Urinary bladder (tissue), 4 donors: Measurements from ENCODE around the gene TAPBP. TPM values are rescaled to one million over a fixed set of nuclear protein-coding genes. Genes with fewer than 3 reads are reported as not detected.
A peak's percentile ranks its signal among the peaks of the same experiment; 100 is the strongest.
"Not testable (repeated sequence)": the region's sequence is repeated elsewhere in the genome, so short reads cannot be mapped to it uniquely, and the experiment has no call there.

ENCODE experiments used
- DNase-seq: peaks from one replicate; pipeline ENCODE4 v3.0.0-alpha.2; 2015; ENCODE audit errors: extremely low spot score
- H3K27ac ChIP-seq: one replicate; pipeline ENCODE4 v1.5.1; 2013; ENCODE audit warnings: low read depth, mild to moderate bottlenecking, moderate library complexity
- H3K36me3 ChIP-seq: one replicate; pipeline ENCODE4 v1.6.1; 2013; ENCODE audit warnings: mild to moderate bottlenecking, moderate library complexity; ENCODE audit not compliant: insufficient read depth
- H3K4me1 ChIP-seq: one replicate; pipeline ENCODE4 v1.6.1; 2013; ENCODE audit warnings: mild to moderate bottlenecking, moderate library complexity; ENCODE audit not compliant: insufficient read depth
- H3K4me3 ChIP-seq: one replicate; pipeline ENCODE4 v1.5.1; 2013; ENCODE audit warnings: low read depth, low read length
- WGBS: extraction: QIAGEN DNeasy Blood & Tissue Kit; methylation state at CpG from one replicate; pipeline ENCODE4 v1.1.7; 2013; 5-methylcytosine and 5-hydroxymethylcytosine counted together
- polyA plus RNA-seq: library from polyadenylated mRNA; stranded (reverse); fragments of 200-250 nt; gene quantifications from one replicate; pipeline ENCODE4 v1.2.3, GENCODE V29; 2013
- total RNA-seq: library from RNA; depleted of rRNA; stranded (reverse); fragments of >200 nt; gene quantifications from one replicate; pipeline ENCODE4 v1.2.3, GENCODE V29; 2014
- donor health status: healthy with polysubstance abuse.
- donor health status: healthy.

The TAPBP gene
- total and polyA plus RNA-seq, 2 donors: 43.0 to 48.8 TPM

- 12% methylated on average over 22 of the region's 22 CpGs for WGBS
- H3K36me3 ChIP-seq: peaks cover 6% of the 10 kb centered on the region
- no peaks in the 10 kb centered on the region for H3K4me1 ChIP-seq
- H3K4me3 ChIP-seq: peak overlapping the region; percentile 63
- H3K27ac ChIP-seq: peak overlapping the region; percentile 51
- DNase-seq: no peak
Observed at GRCh38 chr6:33272275-33273128, 41.4 kb downstream of the TAPBP start.

GRCh38 chr6:33271468-33272274, 42.2 kb downstream of the TAPBP start, which contains the start of the genes RPS18 and VPS52:
TSS of gene RPS18 (plus strand) at chr6:33272075. CDS start at chr6:33272120, 45 bp downstream.
TSS of gene VPS52 (minus strand) at chr6:33271876. CDS start at chr6:33271675, 201 bp downstream.
- peak within 1 kb of the TSS; percentile 63 for H3K4me3 ChIP-seq
- H3K36me3 ChIP-seq: peaks cover 9% of the 10 kb centered on the region
- no peaks in the 10 kb centered on the region for H3K4me1 ChIP-seq
- WGBS: under 1% methylated on average over 48 of the region's 48 CpGs
- DNase-seq: peak; percentile 98
- H3K27ac ChIP-seq: peak within 1 kb of the TSS; percentile 92

- H3K4me1 ChIP-seq: no peaks in the 10 kb centered on the region
- 2% methylated on average over 7 of the region's 7 CpGs for WGBS
- peak overlapping the region; percentile 63 for H3K4me3 ChIP-seq
- no peak for DNase-seq
- peaks cover 9% of the 10 kb centered on the region for H3K36me3 ChIP-seq
- peak overlapping the region; percentile 92 for H3K27ac ChIP-seq
Observed at GRCh38 chr6:33271117-33271467, 42.8 kb downstream of the TAPBP start.

- WGBS: 87% methylated on average over 7 of the region's 7 CpGs
- Histone ChIP-seq H3K4me1 (no peaks in the 10 kb centered on the region), H3K36me3 (peaks cover 9% of the 10 kb centered on the region), H3K4me3 (no peak overlapping the region), H3K27ac (no peak overlapping the region)
- no peak for DNase-seq
Observed at GRCh38 chr6:33264015-33264414, 49.9 kb downstream of the TAPBP start.

GRCh38 chr6:33262490-33262889, 51.4 kb downstream of the TAPBP start:
- DNase-seq, H3K27ac ChIP-seq, H3K36me3 ChIP-seq, H3K4me1 ChIP-seq, H3K4me3 ChIP-seq: not testable (repeated sequence)
- WGBS: 97% methylated on average over 3 of the region's 3 CpGs

- 85% methylated on average over 5 of the region's 5 CpGs for WGBS
- Histone ChIP-seq H3K4me1 (no peaks in the 10 kb centered on the region), H3K27ac (no peak overlapping the region), H3K4me3 (no peak overlapping the region), H3K36me3 (peaks cover 3% of the 10 kb centered on the region)
- no peak for DNase-seq
Observed at GRCh38 chr6:33259032-33259431, 54.8 kb downstream of the TAPBP start.

GRCh38 chr6:33254591-33254990, 59.3 kb downstream of the TAPBP start:
- H3K36me3 ChIP-seq: peaks cover 3% of the 10 kb centered on the region
- DNase-seq: no peak

GRCh38 chr6:33252759-33253158, 61.1 kb downstream of the TAPBP start:
- no peak for DNase-seq

More at GRCh38 chr6:33254591-33254990, 59.3 kb downstream of the TAPBP start:
- H3K4me1 ChIP-seq: no peaks in the 10 kb centered on the region
- WGBS: 95% methylated on average over 4 of the region's 4 CpGs
- H3K4me3 ChIP-seq: no peak overlapping the region
- no peak overlapping the region for H3K27ac ChIP-seq

GRCh38 chr6:33251395-33252012, 62.4 kb downstream of the TAPBP start:
- Histone ChIP-seq H3K27ac (no peak overlapping the region), H3K4me1 (no peaks in the 10 kb centered on the region), H3K4me3 (no peak overlapping the region), H3K36me3 (no peaks in the 10 kb centered on the region)
- 90% methylated on average over 6 of the region's 6 CpGs for WGBS
- no peak for DNase-seq

More at GRCh38 chr6:33252759-33253158, 61.1 kb downstream of the TAPBP start:
- Histone ChIP-seq H3K27ac (no peak overlapping the region), H3K36me3 (no peaks in the 10 kb centered on the region), H3K4me3 (no peak overlapping the region), H3K4me1 (no peaks in the 10 kb centered on the region)

GRCh38 chr6:33250731-33251130, 63.1 kb downstream of the TAPBP start:
- Histone ChIP-seq H3K36me3 (no peaks in the 10 kb centered on the region), H3K4me1 (no peaks in the 10 kb centered on the region), H3K27ac (no peak overlapping the region), H3K4me3 (no peak overlapping the region)
- DNase-seq: no peak
- WGBS: 94% methylated on average over 13 of the region's 13 CpGs

- 14% methylated on average over 15 of the region's 15 CpGs for WGBS
- DNase-seq: no peak
- H3K36me3 ChIP-seq: no peaks in the 10 kb centered on the region
- H3K27ac ChIP-seq: peak overlapping the region; percentile 80
- peak overlapping the region; percentile 37 for H3K4me3 ChIP-seq
- no peaks in the 10 kb centered on the region for H3K4me1 ChIP-seq
Observed at GRCh38 chr6:33249732-33250630, 63.9 kb downstream of the TAPBP start.
